ENCODE measurements around the gene RIMS1.

The RIMS1 gene

DNA sequence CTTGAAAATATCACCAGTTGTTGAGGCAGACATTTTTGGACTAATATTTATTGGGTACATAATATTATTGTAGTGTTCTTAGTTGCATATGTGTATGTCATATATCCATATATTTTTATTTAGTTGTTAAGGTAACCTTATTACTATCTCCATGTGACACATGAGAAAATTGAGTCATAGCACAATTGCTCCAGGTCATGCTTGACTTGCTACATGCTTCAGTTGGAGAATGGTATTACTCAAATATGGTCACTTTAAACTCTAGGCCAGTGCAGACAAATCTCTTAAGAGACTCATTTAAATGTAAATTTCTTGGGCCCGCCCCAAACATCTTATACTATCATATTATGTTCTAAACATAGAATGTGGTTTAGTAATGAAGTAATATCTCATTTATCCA lies 246.1 kb downstream of the RIMS1 start:
- no peak for DNase-seq

GRCh38 chr6:72132851-72133250 lies 246.5 kb downstream of the RIMS1 start:
- no peak for DNase-seq

GRCh38 chr6:72133324-72133723 lies 247.0 kb downstream of the RIMS1 start:
- DNase-seq, result no peak

- DNase-seq, result peak; percentile 1
Measured at GRCh38 chr6:72140795-72141194, 254.4 kb downstream of the RIMS1 start.

DNA sequence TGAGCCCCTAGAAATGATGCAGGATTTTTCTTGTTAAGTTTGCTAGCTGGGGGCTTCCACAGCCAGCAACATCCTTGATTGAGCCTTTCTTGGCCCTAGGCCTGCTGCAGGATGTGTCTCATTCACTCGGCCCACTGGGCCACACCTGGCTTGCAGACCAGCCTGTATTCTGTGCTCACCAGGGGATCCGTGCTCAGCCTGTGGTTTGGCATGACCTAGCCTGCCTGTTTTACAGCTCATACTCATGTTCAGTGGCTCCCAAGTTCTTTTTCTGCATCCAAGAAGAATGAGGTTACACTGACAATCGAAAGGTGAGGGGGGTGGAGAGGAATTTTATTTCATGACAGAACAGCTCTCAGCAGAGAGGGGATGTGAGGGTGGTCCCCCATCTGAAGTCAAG lies 263.4 kb downstream of the RIMS1 start:
- DNase-seq, result no peak

GRCh38 chr6:72151742-72152141 lies 265.4 kb downstream of the RIMS1 start:
- no peak for DNase-seq

DNA sequence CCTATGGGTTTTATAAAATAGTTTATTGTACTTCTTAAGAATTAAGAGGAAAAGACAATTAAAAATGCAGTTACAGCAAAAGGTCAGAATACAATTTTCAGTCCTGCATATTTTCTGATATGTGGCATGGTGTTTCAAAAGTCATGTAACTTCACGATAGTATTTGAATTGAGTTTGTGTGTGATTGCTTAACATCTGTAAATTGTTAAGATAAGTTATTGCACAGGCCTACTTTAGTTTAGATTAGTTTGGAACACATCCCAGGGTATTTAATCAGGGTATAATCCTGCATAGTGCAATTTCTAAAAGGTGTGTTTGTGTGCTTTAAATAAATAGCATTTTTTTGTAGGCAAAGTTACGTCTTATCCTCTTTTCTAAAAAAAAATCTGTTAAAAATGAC lies 289.6 kb downstream of the RIMS1 start:
- DNase-seq, result no peak

DNA sequence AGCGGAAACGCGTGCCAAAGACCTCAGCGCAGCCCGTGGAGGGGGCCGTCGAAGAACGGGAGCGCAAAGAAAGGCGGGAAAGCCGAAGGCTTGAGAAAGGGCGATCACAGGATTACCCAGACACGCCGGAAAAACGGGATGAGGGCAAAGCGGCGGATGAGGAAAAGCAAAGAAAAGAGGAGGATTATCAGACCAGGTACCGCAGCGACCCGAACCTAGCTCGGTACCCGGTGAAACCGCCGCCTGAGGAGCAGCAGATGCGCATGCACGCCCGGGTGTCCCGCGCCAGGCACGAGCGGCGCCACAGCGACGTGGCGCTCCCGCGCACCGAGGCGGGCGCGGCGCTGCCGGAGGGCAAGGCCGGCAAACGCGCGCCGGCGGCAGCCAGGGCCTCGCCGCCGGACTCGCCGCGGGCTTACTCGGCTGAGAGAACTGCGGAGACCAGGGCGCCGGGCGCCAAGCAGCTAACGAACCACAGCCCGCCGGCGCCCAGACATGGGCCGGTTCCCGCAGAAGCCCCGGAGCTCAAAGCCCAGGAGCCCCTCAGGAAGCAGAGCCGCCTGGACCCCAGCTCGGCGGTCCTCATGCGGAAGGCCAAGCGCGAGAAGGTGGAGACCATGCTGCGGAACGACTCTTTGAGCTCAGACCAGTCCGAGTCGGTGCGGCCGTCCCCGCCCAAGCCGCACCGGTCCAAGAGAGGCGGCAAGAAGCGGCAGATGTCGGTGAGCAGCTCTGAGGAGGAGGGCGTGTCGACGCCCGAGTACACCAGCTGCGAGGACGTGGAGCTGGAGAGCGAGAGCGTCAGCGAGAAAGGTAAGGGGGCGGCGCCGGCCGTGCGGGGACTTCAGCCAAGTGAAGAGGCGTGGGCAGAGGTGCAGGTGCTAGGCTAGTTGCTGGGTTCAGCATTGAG lies 296.2 kb downstream of the RIMS1 start:
- no peak for DNase-seq

- no peak for DNase-seq
Measured at GRCh38 chr6:72203983-72204382, 317.6 kb downstream of the RIMS1 start.

GRCh38 chr6:72205500-72205899 lies 319.1 kb downstream of the RIMS1 start:
- no peak for DNase-seq

DNA sequence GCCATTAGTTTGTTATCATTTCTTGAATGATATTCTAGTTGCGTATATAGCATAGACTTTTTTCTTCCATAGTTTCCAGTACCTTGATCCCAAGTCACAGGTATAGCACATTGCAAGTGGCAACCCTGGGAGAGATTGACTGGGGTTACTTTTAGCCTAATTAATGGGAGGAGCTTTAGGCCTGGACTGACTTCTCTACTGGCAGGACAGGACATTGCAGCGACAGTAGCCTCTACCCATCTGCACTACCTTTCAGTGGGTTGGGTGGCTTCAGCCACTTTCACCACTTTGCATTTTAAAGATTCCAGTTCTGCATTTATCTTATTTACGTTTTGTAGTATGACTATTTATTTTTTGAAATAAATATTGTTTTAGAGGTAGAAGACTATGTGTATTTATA lies 320.3 kb downstream of the RIMS1 start:
- DNase-seq, result no peak

GRCh38 chr6:72212686-72213085 lies 326.3 kb downstream of the RIMS1 start:
- DNase-seq, result peak; percentile 64

- DNase-seq, result no peak
Measured at GRCh38 chr6:72213654-72214053, 327.3 kb downstream of the RIMS1 start.

DNA sequence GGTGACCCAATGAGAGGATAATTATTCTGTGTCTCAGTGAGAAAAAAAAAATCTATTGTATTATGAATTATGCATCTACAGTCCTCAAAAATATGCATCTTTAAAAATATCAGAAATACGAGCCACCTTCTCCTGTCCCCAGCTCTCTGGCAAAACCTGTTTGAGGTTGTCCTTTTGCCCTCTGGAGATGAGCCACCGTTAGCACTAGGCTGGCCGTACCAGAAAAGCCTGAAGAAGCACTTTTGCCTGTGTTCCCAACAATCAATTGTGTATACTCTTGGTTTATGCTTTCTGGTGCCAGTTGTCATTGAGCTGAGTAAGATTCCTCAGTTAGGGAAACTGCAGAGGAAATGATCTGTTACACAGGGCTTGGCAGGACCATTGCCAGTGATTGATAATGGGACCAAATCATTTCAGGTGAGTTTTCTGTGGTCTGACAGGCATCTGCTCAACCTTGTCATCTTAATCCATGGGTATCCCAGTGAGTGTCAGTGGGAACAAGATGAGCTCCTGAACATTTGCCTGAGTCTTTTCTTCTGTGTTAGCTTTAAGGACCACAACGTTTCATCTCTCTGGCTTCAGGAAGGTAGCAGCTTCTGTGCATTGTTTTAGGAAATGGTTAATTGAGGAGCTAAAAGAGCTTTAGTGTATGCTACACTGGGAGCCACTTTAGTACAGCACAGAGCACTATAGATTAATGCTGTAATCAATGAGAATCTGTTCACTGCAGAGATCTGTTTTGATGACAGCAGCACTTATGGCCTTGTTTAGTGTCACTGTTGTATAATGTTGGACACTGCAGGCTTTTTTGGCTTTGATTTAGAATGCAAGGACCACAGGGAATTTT lies 330.1 kb downstream of the RIMS1 start:
- DNase-seq, result no peak

GRCh38 chr6:72217626-72218025 lies 331.3 kb downstream of the RIMS1 start:
- DNase-seq, result no peak

GRCh38 chr6:72218125-72218524 lies 331.8 kb downstream of the RIMS1 start:
- DNase-seq, result peak; percentile 11

- DNase-seq, result no peak
Measured at GRCh38 chr6:72219536-72219935, 333.2 kb downstream of the RIMS1 start.

DNA sequence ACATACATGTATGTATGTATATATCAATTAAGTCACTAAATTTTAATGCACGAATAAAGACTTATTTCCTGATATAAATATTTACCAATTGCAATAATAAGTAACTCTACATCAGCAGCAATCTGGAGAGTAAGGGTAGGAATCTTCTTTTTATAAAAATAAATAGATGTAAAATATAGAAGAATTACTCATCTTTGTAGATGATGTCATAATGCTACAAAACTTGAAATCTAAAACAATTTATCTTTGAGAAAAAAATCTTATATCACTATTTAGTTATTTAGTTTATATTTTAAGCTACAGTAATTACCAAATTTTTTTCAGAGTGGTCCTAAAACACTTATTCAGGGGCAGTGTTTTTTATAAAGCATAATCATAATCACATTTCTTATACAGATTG lies 351.7 kb downstream of the RIMS1 start:
- DNase-seq, result no peak

DNA sequence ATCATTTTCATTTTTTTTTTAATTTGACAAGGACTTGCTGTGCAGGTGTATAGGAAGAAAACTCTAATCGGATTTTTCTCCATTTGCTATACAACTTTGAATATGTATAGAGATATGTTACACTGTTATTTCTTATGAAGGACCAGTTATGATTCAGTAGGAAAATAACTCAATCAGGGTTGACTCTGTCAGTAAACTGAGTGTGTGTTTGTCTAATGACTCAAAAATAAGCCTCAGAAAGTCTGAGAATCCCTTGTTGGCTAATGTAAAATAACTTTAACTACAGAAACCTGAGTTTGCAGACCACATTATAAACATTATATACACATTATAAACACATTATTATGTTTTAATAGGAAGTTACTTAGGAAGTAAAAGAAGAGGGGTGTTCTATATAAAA lies 352.6 kb downstream of the RIMS1 start:
- no peak for DNase-seq

GRCh38 chr6:72245565-72245964 lies 359.2 kb downstream of the RIMS1 start:
- DNase-seq, result no peak

DNA sequence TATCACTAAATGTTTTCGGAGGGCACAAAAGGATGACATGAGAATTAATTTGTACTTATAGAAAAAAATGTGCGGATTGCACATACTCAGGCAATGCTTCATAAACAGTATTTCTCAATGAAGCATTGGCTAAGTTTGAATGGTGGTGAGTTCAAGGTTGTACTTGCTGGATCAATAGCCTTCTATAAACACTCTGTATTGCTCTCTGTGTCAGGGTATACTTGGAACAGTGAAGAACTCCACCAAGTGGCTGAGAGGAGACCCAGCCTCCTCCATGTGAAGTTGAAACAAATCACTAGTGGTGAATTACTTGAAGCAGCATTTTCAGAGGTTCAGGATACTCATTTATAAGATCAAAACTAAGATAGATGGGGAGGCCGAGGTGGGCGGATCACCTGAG lies 360.6 kb downstream of the RIMS1 start:
- DNase-seq, result peak; percentile 6

- DNase-seq, result no peak
Measured at GRCh38 chr6:72248621-72249020, 362.3 kb downstream of the RIMS1 start.

DNA sequence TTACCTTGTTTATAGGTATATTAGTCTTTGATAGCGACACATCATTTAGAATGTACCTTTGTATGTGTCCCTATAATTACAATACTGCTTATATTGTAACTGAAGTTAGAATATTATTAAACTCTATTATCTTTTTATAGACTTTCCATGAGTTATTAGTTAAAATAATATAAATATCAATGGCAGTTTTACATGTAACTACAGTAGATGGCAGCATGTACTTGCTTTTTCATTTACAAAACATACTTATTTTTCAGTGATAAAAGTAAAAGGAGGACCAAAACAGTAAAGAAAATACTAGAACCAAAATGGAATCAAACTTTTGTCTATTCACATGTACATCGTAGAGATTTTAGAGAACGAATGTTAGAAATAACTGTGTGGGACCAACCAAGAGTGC lies 364.3 kb downstream of the RIMS1 start:
- no peak for DNase-seq

GRCh38 chr6:72260489-72260888 lies 374.1 kb downstream of the RIMS1 start:
- no peak for DNase-seq

All from COR-L47 (cell line).